ENCODE results near the gene SSBP4. TPM values are rescaled to one million over a fixed set of nuclear protein-coding genes. Genes with fewer than 3 reads are reported as not detected.
A peak's percentile ranks its signal among the peaks of the same experiment; 100 is the strongest.

The SSBP4 gene
- polyA plus RNA-seq, 1 of the 3 experiments (the other 2 are of a cell fraction) = 24.9 TPM

DNA sequence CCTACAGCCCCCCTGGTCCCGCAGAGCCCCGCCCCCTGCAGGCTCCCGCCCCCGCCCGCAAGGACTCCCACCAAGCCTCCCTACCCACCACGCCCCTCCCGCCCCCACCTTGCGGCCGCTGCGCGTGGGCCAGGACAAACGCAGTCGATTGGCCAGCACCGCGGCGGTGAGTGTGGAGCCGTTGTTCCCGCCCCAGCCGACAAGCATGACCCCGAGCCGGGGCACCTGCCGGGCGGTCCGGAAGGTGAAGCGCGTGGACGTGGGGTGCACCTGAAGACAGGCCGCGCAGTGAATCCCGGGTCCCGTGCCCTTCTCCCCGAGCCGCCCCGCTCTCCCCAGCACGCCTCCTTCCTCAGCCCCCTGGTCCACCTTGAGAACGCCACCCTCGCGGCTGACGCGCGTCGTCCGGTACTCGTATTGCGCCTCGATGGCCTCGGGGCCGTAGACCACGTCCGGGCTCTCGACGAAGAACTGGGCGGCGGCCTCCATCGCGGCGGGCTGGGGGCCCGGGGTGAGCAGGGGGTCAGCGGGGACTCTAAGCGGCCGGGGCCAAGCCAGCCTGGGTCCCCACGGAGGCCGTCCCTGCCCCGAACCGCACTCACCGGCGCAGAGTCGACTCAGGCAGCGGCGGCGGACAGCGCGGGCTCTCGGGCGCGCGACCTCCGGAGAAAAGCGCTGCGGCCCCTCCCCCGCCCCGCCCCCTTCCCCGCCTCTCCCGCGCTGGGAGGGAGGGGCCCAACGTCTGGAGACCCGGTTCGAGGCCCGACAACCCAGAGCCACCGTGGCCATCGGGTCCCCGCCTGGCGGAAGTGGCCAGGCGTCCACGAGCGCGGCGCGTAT lies 18.5 kb downstream of the SSBP4 start, which contains the start of gene ISYNA1:
TSS of gene ISYNA1 (minus strand) at position 643 of the 840 bp plus-strand sequence. CDS start at position 489, 154 bp downstream.
- H3K79me2 ChIP-seq (ENCODE audit: insufficient read depth) = no peaks in the 10 kb centered on the region
- POLR2A ChIA-PET = interaction anchor here (0.9 kb wide), 1 partner anchor 21 kb away, joined by 3 read pairs; no protein-coding TSS in a partner anchor
- no peaks in the 10 kb centered on the region for H3K9me3 ChIP-seq
- TF ChIP-seq FOXJ3 (CRISPR knock-in tag; IDR thresholded peaks at IDR 0.05) = no peak
- TF ChIP-seq MXI1 (IDR thresholded peaks at IDR 0.05; ENCODE audit: low read depth, low read length) = peak; percentile 14; the same call in 1 of the 2 replicates
- no peak for TF ChIP-seq RFX5 (IDR thresholded peaks at IDR 0.05; ENCODE audit: low read length)
- TF ChIP-seq, protein P1, sequence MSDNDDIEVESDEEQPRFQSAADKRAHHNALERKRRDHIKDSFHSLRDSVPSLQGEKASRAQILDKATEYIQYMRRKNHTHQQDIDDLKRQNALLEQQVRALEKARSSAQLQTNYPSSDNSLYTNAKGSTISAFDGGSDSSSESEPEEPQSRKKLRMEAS (IDR thresholded peaks at IDR 0.05; ENCODE audit: low read depth) = peak; percentile 60; the same call in 1 of the 2 replicates
- no peak for TF ChIP-seq CHD2 (IDR thresholded peaks at IDR 0.05; ENCODE audit: low read length, partially characterized antibody)
- TF ChIP-seq, protein P2, sequence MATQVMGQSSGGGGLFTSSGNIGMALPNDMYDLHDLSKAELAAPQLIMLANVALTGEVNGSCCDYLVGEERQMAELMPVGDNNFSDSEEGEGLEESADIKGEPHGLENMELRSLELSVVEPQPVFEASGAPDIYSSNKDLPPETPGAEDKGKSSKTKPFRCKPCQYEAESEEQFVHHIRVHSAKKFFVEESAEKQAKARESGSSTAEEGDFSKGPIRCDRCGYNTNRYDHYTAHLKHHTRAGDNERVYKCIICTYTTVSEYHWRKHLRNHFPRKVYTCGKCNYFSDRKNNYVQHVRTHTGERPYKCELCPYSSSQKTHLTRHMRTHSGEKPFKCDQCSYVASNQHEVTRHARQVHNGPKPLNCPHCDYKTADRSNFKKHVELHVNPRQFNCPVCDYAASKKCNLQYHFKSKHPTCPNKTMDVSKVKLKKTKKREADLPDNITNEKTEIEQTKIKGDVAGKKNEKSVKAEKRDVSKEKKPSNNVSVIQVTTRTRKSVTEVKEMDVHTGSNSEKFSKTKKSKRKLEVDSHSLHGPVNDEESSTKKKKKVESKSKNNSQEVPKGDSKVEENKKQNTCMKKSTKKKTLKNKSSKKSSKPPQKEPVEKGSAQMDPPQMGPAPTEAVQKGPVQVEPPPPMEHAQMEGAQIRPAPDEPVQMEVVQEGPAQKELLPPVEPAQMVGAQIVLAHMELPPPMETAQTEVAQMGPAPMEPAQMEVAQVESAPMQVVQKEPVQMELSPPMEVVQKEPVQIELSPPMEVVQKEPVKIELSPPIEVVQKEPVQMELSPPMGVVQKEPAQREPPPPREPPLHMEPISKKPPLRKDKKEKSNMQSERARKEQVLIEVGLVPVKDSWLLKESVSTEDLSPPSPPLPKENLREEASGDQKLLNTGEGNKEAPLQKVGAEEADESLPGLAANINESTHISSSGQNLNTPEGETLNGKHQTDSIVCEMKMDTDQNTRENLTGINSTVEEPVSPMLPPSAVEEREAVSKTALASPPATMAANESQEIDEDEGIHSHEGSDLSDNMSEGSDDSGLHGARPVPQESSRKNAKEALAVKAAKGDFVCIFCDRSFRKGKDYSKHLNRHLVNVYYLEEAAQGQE (IDR thresholded peaks at IDR 0.05; ENCODE audit: low read depth, low read length) = no peak
- TF ChIP-seq, protein P3, sequence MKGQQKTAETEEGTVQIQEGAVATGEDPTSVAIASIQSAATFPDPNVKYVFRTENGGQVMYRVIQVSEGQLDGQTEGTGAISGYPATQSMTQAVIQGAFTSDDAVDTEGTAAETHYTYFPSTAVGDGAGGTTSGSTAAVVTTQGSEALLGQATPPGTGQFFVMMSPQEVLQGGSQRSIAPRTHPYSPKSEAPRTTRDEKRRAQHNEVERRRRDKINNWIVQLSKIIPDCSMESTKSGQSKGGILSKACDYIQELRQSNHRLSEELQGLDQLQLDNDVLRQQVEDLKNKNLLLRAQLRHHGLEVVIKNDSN (IDR thresholded peaks at IDR 0.05; ENCODE audit: borderline replicate concordance, low read depth) = no peak
- no peaks in the 10 kb centered on the region for H4K20me1 ChIP-seq (ENCODE audit: insufficient read depth)
- peaks cover 0 to 25% of the 10 kb centered on the region in 2 experiments; a peak in 2 of 4 replicates for H3K4me1 ChIP-seq (ENCODE audit: control insufficient read depth in 1 of 2, insufficient read depth in 2 of 2, low read depth in 1 of 2, low read length in 1 of 2)
- peak within 1 kb of the TSS; percentile 32 to 82; a peak in 3 of 4 replicates for H3K27ac ChIP-seq (ENCODE audit: low read depth in 2 of 2, low read length in 1 of 2)
- H3F3A ChIP-seq (replicated peaks; ENCODE audit: insufficient read depth) = peaks cover 19% of the 10 kb centered on the region
- H3K27me3 ChIP-seq (ENCODE audit: insufficient read depth) = no peaks in the 10 kb centered on the region
- no peaks in the 10 kb centered on the region for H3K9me2 ChIP-seq
- H3K9ac ChIP-seq = peak within 1 kb of the TSS; percentile 51
- H3K36me3 ChIP-seq (replicated peaks in 1 of 2; ENCODE audit: control insufficient read depth in 1 of 2, insufficient read depth in 2 of 2, low read length in 1 of 2) = peaks cover 0 to 3% of the 10 kb centered on the region in 2 experiments
- peak; percentile 94 for DNase-seq
- CTCF ChIA-PET = interaction anchor here (0.6 to 3.9 kb wide), 7 partner anchors 11 to 583 kb away, joined by 3 to 30 read pairs (median 4); no protein-coding TSS in a partner anchor
- peak within 1 kb of the TSS; percentile 62 to 65 for H3K4me3 ChIP-seq (ENCODE audit: low read depth in 2 of 2, low read length in 1 of 2)
- H2AFZ ChIP-seq (ENCODE audit: low read depth) = no peak within 1 kb of the TSS
- H3K4me2 ChIP-seq = peak within 1 kb of the TSS; percentile 87
- 38% methylated on average over 10 of the region's 99 CpGs for WGBS (ENCODE audit: low lambda C conversion rate)
